SK-N-SH (cell line): Measurements from ENCODE around the gene PNMA1. TPM values are rescaled to one million over a fixed set of nuclear protein-coding genes. Genes with fewer than 3 reads are reported as not detected.
A peak's percentile ranks its signal among the peaks of the same experiment; 100 is the strongest.

Experiments used
- CTCF ChIA-PET: fragments of 300-600, 350-600 bp; formaldehyde crosslinking; extraction: SDS; loops from one replicate; lab custom pipeline; 2021; lab: Yijun Ruan, JAX
- POLR2A ChIA-PET: fragments of 350-600 bp; sonication (Branson Sonifier 250); formaldehyde crosslinking; extraction: SDS; loops from one replicate; lab custom pipeline; 2020; ENCODE audit warnings: antibody characterized with exemption, inconsistent platforms; lab: Yijun Ruan, JAX
- DNase-seq: peaks from one replicate; pipeline ENCODE4 v3.0.0; 2012
- H2AFZ ChIP-seq: fragments of 200-600 bp; sonication (generic); 2 replicates; pipeline ENCODE4 v1.8.1; 2016; ENCODE audit warnings: antibody characterized with exemption, mild to moderate bottlenecking, low read depth
- H3F3A ChIP-seq: fragments of 200-600 bp; sonication (generic); replicated peaks from 2 replicates; pipeline ENCODE3; 2016; ENCODE audit warnings: antibody characterized with exemption, mild to moderate bottlenecking; ENCODE audit not compliant: insufficient read depth
- H3K27ac ChIP-seq, 2 experiments: fragments of 200-500 bp in 1 of 2; fragments of 200-600 bp in 1 of 2; sonication (Bioruptor generic) in 1 of 2; sonication (generic), shearing (Covaris generic) in 1 of 2; 2 replicates each; pipeline versions ENCODE4 v1.5.1 to v1.6.1; 2014 to 2016; ENCODE audit warnings: low read depth in 2 of 2, inconsistent platforms in 1 of 2, low read length in 1 of 2, mild to moderate bottlenecking in 1 of 2, mixed read lengths in 1 of 2
- H3K27me3 ChIP-seq: fragments of 200-600 bp; sonication (generic), shearing (Covaris generic); 2 replicates; pipeline ENCODE4 v1.6.1; 2016; ENCODE audit warnings: mixed run types; ENCODE audit not compliant: insufficient read depth
- H3K36me3 ChIP-seq, 2 experiments: fragments of 200-500 bp in 1 of 2; fragments of 200-600 bp in 1 of 2; sonication (Bioruptor generic) in 1 of 2; sonication (generic) in 1 of 2; replicated peaks in 1 of 2; 2 replicates each; pipeline versions ENCODE3 to v1.5.1; 2014 to 2016; ENCODE audit warnings: low read length in 1 of 2, mild to moderate bottlenecking in 1 of 2; ENCODE audit not compliant: insufficient read depth in 2 of 2, control insufficient read depth in 1 of 2
- H3K4me1 ChIP-seq, 2 experiments: fragments of 200-500 bp in 1 of 2; fragments of 200-600 bp in 1 of 2; sonication (Bioruptor generic) in 1 of 2; sonication (generic), shearing (Covaris generic) in 1 of 2; 2 replicates each; pipeline versions ENCODE4 v1.5.1 to v1.6.1; 2014 to 2016; ENCODE audit warnings: low read depth in 1 of 2, low read length in 1 of 2, mixed run types in 1 of 2; ENCODE audit not compliant: insufficient read depth in 2 of 2, control insufficient read depth in 1 of 2
- H3K4me2 ChIP-seq: fragments of 200-600 bp; sonication (generic), shearing (Covaris generic); 2 replicates; pipeline ENCODE4 v1.6.1; 2017; ENCODE audit warnings: mixed run types
- H3K4me3 ChIP-seq, 2 experiments: fragments of 200-500 bp in 1 of 2; fragments of 200-600 bp in 1 of 2; sonication (Bioruptor generic) in 1 of 2; sonication (generic), shearing (Covaris generic) in 1 of 2; 2 replicates each; pipeline versions ENCODE4 v1.5.1 to v1.8.1; 2014 to 2016; ENCODE audit warnings: low read depth in 2 of 2, inconsistent platforms in 1 of 2, low read length in 1 of 2, mild to moderate bottlenecking in 1 of 2, mixed read lengths in 1 of 2, moderate library complexity in 1 of 2
- H3K79me2 ChIP-seq: fragments of 200-600 bp; sonication (generic); 2 replicates; pipeline ENCODE4 v1.8.1; 2017; ENCODE audit warnings: mild to moderate bottlenecking; ENCODE audit not compliant: insufficient read depth
- H3K9ac ChIP-seq: fragments of 200-600 bp; sonication (generic); 2 replicates; pipeline ENCODE4 v1.6.1; 2017; ENCODE audit warnings: mixed run types
- H3K9me2 ChIP-seq: fragments of 200-600 bp; sonication (generic); 2 replicates; pipeline ENCODE4 v1.6.1; 2017; ENCODE audit warnings: mixed run types
- H3K9me3 ChIP-seq: fragments of 200-600 bp; sonication (generic); 2 replicates; pipeline ENCODE4 v1.6.1; 2017; ENCODE audit warnings: mixed run types, mild to moderate bottlenecking, moderate library complexity
- H4K20me1 ChIP-seq: fragments of 200-600 bp; sonication (generic); 2 replicates; pipeline ENCODE4 v1.6.1; 2017; ENCODE audit warnings: mild to moderate bottlenecking, mixed run types; ENCODE audit not compliant: insufficient read depth
- ELF1 ChIP-seq: IDR thresholded peaks from 2 replicates; pipeline ENCODE4 v1.4.0; 2012
- EZH2phosphoT487 ChIP-seq: fragments of 200-600 bp; sonication (generic); IDR thresholded peaks from 2 replicates; pipeline ENCODE4 v1.6.1; 2017; ENCODE audit warnings: low read depth, mixed run types, mild to moderate bottlenecking, antibody characterized with exemption, moderate library complexity, borderline replicate concordance
- FOSL2 ChIP-seq: IDR thresholded peaks from 2 replicates; pipeline ENCODE4 v1.4.0; 2012; ENCODE audit warnings: low read depth, mild to moderate bottlenecking, moderate library complexity, borderline replicate concordance
- FOXM1 ChIP-seq: IDR thresholded peaks from 2 replicates; pipeline ENCODE4 v1.4.0; 2012; ENCODE audit warnings: low read depth, mild to moderate bottlenecking
- GATA2 ChIP-seq: sonication (generic); formaldehyde crosslinking; IDR thresholded peaks from 2 replicates; pipeline ENCODE4 v1.5.0; 2020; ENCODE audit warnings: mild to moderate bottlenecking, missing genetic modification reagents
- IRF3 ChIP-seq: fragments of 150-350 bp; IDR thresholded peaks from 2 replicates; pipeline ENCODE4 v1.6.1; 2016; ENCODE audit warnings: mild to moderate bottlenecking, low read depth, low read length
- RXRA ChIP-seq: IDR thresholded peaks from 2 replicates; pipeline ENCODE4 v1.4.0; 2012; ENCODE audit warnings: low read depth, mild to moderate bottlenecking, borderline replicate concordance
- SIN3A ChIP-seq: IDR thresholded peaks from 2 replicates; pipeline ENCODE4 v1.6.1; 2012; ENCODE audit warnings: low read depth, mild to moderate bottlenecking, low read length, moderate library complexity, borderline replicate concordance
- SMC3 ChIP-seq: IDR thresholded peaks from 2 replicates; pipeline ENCODE4 v1.6.1; 2012; ENCODE audit warnings: low read depth, low read length, improper control_type of control experiment
- TAF1 ChIP-seq: IDR thresholded peaks from 2 replicates; pipeline ENCODE4 v1.6.1; 2012; ENCODE audit warnings: low read depth, mild to moderate bottlenecking, low read length, moderate library complexity, borderline replicate concordance
- TCF12 ChIP-seq: IDR thresholded peaks from 2 replicates; pipeline ENCODE4 v1.4.0; 2012
- USF1 ChIP-seq: IDR thresholded peaks from 2 replicates; pipeline ENCODE4 v1.4.0; 2012; ENCODE audit warnings: low read depth, borderline replicate concordance
- WGBS: methylation state at CpG from one replicate; pipeline ENCODE4 v1.1.6; 2017; ENCODE audit warnings: low lambda C conversion rate; 5-methylcytosine and 5-hydroxymethylcytosine counted together
- polyA plus RNA-seq, 3 experiments: library from polyadenylated mRNA; depleted of rRNA; stranded (reverse); fragments of >200 nt; gene quantifications; 2 replicates each; pipeline ENCODE4 v1.2.3, GENCODE V29; 2012
- TF ChIP-seq, protein P1 (sequence below): IDR thresholded peaks from 2 replicates; pipeline ENCODE4 v1.6.1; 2012; ENCODE audit warnings: mild to moderate bottlenecking, low read depth, low read length, moderate library complexity
- TF ChIP-seq, protein P2 (sequence below): fragments of 200-600 bp; sonication (generic); IDR thresholded peaks from 2 replicates; pipeline ENCODE4 v1.6.1; 2017; ENCODE audit warnings: antibody characterized with exemption, mild to moderate bottlenecking, moderate library complexity

PNMA1 gene
- polyA plus RNA-seq, 1 of the 3 experiments (the other 2 are of a cell fraction) = 31.5 TPM

GRCh38 chr14:73723406-73723796 is 9.2 kb upstream of the PNMA1 start (continued):
- TF ChIP-seq, protein P1, sequence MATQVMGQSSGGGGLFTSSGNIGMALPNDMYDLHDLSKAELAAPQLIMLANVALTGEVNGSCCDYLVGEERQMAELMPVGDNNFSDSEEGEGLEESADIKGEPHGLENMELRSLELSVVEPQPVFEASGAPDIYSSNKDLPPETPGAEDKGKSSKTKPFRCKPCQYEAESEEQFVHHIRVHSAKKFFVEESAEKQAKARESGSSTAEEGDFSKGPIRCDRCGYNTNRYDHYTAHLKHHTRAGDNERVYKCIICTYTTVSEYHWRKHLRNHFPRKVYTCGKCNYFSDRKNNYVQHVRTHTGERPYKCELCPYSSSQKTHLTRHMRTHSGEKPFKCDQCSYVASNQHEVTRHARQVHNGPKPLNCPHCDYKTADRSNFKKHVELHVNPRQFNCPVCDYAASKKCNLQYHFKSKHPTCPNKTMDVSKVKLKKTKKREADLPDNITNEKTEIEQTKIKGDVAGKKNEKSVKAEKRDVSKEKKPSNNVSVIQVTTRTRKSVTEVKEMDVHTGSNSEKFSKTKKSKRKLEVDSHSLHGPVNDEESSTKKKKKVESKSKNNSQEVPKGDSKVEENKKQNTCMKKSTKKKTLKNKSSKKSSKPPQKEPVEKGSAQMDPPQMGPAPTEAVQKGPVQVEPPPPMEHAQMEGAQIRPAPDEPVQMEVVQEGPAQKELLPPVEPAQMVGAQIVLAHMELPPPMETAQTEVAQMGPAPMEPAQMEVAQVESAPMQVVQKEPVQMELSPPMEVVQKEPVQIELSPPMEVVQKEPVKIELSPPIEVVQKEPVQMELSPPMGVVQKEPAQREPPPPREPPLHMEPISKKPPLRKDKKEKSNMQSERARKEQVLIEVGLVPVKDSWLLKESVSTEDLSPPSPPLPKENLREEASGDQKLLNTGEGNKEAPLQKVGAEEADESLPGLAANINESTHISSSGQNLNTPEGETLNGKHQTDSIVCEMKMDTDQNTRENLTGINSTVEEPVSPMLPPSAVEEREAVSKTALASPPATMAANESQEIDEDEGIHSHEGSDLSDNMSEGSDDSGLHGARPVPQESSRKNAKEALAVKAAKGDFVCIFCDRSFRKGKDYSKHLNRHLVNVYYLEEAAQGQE = no peak
- no peak for TF ChIP-seq FOXM1
- TF ChIP-seq, protein P2, sequence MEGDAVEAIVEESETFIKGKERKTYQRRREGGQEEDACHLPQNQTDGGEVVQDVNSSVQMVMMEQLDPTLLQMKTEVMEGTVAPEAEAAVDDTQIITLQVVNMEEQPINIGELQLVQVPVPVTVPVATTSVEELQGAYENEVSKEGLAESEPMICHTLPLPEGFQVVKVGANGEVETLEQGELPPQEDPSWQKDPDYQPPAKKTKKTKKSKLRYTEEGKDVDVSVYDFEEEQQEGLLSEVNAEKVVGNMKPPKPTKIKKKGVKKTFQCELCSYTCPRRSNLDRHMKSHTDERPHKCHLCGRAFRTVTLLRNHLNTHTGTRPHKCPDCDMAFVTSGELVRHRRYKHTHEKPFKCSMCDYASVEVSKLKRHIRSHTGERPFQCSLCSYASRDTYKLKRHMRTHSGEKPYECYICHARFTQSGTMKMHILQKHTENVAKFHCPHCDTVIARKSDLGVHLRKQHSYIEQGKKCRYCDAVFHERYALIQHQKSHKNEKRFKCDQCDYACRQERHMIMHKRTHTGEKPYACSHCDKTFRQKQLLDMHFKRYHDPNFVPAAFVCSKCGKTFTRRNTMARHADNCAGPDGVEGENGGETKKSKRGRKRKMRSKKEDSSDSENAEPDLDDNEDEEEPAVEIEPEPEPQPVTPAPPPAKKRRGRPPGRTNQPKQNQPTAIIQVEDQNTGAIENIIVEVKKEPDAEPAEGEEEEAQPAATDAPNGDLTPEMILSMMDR = no peak

GRCh38 chr14:73722581-73722980 is 8.4 kb upstream of the PNMA1 start:
- Histone ChIP-seq H3K4me2 (no peak overlapping the region), H3K36me3 (peaks cover 31 to 42% of the 10 kb centered on the region in 2 experiments), H3F3A (peaks cover 7% of the 10 kb centered on the region), H3K79me2 (no peaks in the 10 kb centered on the region), H3K27ac (no peak overlapping the region), H3K9me2 (no peaks in the 10 kb centered on the region), H3K4me1 (peaks cover 4 to 41% of the 10 kb centered on the region in 2 experiments; a peak in 3 of 4 replicates), H3K9ac (no peak overlapping the region), H3K4me3 (no peak overlapping the region), H3K27me3 (no peaks in the 10 kb centered on the region), H3K9me3 (no peaks in the 10 kb centered on the region), H4K20me1 (no peaks in the 10 kb centered on the region), H2AFZ (no peak overlapping the region)
- POLR2A ChIA-PET = interaction anchor here (1.1 kb wide), 1 partner anchor 8 kb away, joined by 3 read pairs; the partner anchor contains the start of gene PNMA1
- TF ChIP-seq SIN3A = no peak
- WGBS = 100% methylated on average over 8 of the region's 10 CpGs
- CTCF ChIA-PET = interaction anchor here (1.4 kb wide), 1 partner anchor 103 kb away, joined by 4 read pairs; no protein-coding TSS in a partner anchor
- no peak for DNase-seq

DNA sequence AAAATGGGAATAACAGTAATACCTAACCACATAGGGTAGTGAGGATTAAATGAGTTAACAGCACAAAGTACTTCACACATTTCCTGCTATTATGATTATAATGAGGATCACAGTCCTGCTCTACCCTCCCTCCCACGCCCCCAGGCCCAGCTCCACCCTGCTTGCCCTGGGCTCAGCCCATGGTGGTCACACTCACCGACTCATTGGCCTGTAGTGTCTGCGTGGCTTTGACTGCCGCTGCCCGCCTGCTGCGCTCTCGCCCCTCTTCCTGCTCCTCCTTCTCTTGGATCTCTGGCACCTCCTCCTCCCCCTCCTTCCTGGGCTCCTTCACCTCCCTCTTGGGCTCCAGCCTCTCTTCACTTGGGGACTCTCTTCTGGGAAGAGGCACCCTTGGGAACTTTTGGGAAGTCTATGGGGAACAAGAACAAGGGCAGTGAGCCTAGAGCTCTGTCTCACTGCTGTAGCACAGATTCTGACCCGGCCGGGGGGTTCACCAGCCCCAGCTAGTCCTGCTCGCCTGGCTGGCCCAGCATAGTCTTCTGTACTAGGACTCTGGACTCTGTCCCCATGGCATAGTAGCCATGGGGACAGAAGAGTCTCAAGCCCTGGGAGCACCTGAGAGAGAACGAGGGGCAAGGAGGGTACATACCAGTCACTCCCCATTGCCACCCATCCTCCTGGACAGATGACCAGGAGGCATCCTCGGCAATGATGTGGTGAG is 7.1 kb upstream of the PNMA1 start:
- Histone ChIP-seq H3K9me2 (no peaks in the 10 kb centered on the region), H3K4me3 (no peak overlapping the region), H3K27me3 (no peaks in the 10 kb centered on the region), H3K9ac (no peak overlapping the region), H2AFZ (no peak overlapping the region), H3K9me3 (no peaks in the 10 kb centered on the region), H3K79me2 (no peaks in the 10 kb centered on the region), H3K4me1 (peaks cover 4 to 47% of the 10 kb centered on the region in 2 experiments; a peak in 3 of 4 replicates), H3K27ac (no peak overlapping the region), H4K20me1 (no peaks in the 10 kb centered on the region), H3K4me2 (no peak overlapping the region), H3F3A (peaks cover 7% of the 10 kb centered on the region), H3K36me3 (peaks cover 37 to 47% of the 10 kb centered on the region in 2 experiments)
- TF ChIP-seq SIN3A (no peak), TCF12 (no peak), TAF1 (no peak), RXRA (no peak), ELF1 (no peak), EZH2phosphoT487 (no peak), IRF3 (no peak), SMC3 (no peak), GATA2 (CRISPR knock-in tag) (no peak), USF1 (no peak), FOSL2 (no peak)
- ChIA-PET POLR2A (no interaction called here), CTCF (interaction anchor here (0.8 to 2.2 kb wide), 4 partner anchors 7 to 88 kb away, joined by 3 to 13 read pairs (median 3); no protein-coding TSS in a partner anchor)
- 94% methylated on average over 12 of the region's 12 CpGs for WGBS
- peak; percentile 16 for DNase-seq
